ENCODE measurements around the gene OPTN.
"Not testable (repeated sequence)": the region's sequence is repeated elsewhere in the genome, so short reads cannot be mapped to it uniquely, and the experiment has no call there.

Gene OPTN

GRCh38 chr10:13136651-13137050, 36.7 kb downstream of the OPTN start:
- no peak for DNase-seq

GRCh38 chr10:13139150-13139549, 39.2 kb downstream of the OPTN start:
- no peak for DNase-seq

GRCh38 chr10:13139676-13140075, 39.7 kb downstream of the OPTN start:
- no peak for DNase-seq

- DNase-seq: no peak
Observed at GRCh38 chr10:13140627-13141190, 40.7 kb downstream of the OPTN start.

- DNase-seq: no peak
Observed at GRCh38 chr10:13143766-13144165, 43.8 kb downstream of the OPTN start.

- no peak for DNase-seq
Observed at GRCh38 chr10:13144814-13145213, 44.9 kb downstream of the OPTN start.

GRCh38 chr10:13146379-13146778, 46.4 kb downstream of the OPTN start:
- DNase-seq: no peak

GRCh38 chr10:13147161-13147560, 47.2 kb downstream of the OPTN start:
- no peak for DNase-seq

- DNase-seq: no peak
Observed at GRCh38 chr10:13152296-13152695, 52.3 kb downstream of the OPTN start.

GRCh38 chr10:13155860-13156259, 55.9 kb downstream of the OPTN start:
- DNase-seq: not testable (repeated sequence)

GRCh38 chr10:13158401-13158800, 58.4 kb downstream of the OPTN start:
- peak in 1 of 2 experiments; percentile 16 for DNase-seq

- DNase-seq: peak; percentile 97
Observed at GRCh38 chr10:13160934-13161856, 61.2 kb downstream of the OPTN start, which contains the start of gene MCM10. MCM10 (plus strand) TSS chr10:13161558; CDS start chr10:13164203, 2,645 bp downstream.

GRCh38 chr10:13161857-13162271, 61.9 kb downstream of the OPTN start:
- DNase-seq: no peak

- DNase-seq: no peak
Observed at GRCh38 chr10:13163859-13164258, 63.9 kb downstream of the OPTN start.

GRCh38 chr10:13165177-13165576, 65.2 kb downstream of the OPTN start:
- DNase-seq: no peak

GRCh38 chr10:13167568-13167967, 67.6 kb downstream of the OPTN start:
- no peak for DNase-seq

GRCh38 chr10:13168781-13169180, 68.8 kb downstream of the OPTN start:
- no peak for DNase-seq

GRCh38 chr10:13173616-13174015, 73.7 kb downstream of the OPTN start:
- DNase-seq: no peak

- DNase-seq: no peak
Observed at GRCh38 chr10:13180788-13181187, 80.8 kb downstream of the OPTN start.

- no peak for DNase-seq
Observed at GRCh38 chr10:13182424-13182823, 82.5 kb downstream of the OPTN start.

GRCh38 chr10:13183625-13184024, 83.7 kb downstream of the OPTN start:
- DNase-seq: no peak

GRCh38 chr10:13184276-13184675, 84.3 kb downstream of the OPTN start:
- DNase-seq: no peak

- DNase-seq: no peak
Observed at GRCh38 chr10:13184730-13185514, 85.0 kb downstream of the OPTN start.
